ENCODE measurements around the gene C1S. TPM values are rescaled to one million over a fixed set of nuclear protein-coding genes. Genes with fewer than 3 reads are reported as not detected.

C1S gene
- total and polyA plus RNA-seq, 2 of the 4 experiments (the other 2 are of a cell fraction): 49.6 to 85.4 TPM

DNA sequence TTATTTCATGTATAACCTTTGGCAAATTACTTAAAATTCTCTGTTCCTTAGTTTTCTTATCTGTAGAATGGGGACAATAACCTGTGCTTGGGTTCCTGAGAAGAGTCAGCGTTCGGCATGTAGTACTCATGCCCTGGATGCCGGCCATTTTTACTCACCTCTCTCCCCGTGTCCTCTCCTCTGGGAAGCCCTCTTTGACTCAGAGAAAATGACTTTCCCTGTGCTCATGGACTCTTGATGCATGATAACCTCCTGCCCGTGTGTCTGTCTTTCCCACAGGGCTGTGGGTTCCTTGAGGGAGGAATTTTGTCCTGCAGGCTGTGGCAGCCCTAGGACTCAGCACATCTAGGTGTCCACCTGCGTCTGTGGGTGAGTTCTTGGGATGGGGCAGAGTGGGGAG is 54.3 kb downstream of the C1S start:
- Histone ChIP-seq H3K27ac (ENCODE audit: insufficient read depth, low read length) (no peak overlapping the region), H3K9ac (ENCODE audit: low read depth, low read length) (no peak overlapping the region), H4K5ac (ENCODE audit: low read depth, low read length) (no peak overlapping the region), H2AFZ (replicated peaks; ENCODE audit: low read length, poor library complexity) (no peak overlapping the region), H2BK20ac (ENCODE audit: low read depth, low read length) (no peak overlapping the region), H3K18ac (ENCODE audit: low read depth, low read length) (no peak overlapping the region), H3K27me3 (ENCODE audit: control insufficient read depth, insufficient read depth, low read length) (no peaks in the 10 kb centered on the region), H3K79me1 (ENCODE audit: low read depth in 1 of 2, low read length in 2 of 2) (peaks cover 9 to 18% of the 10 kb centered on the region in 2 experiments; a peak in 3 of 4 replicates), H3K14ac (replicated peaks; ENCODE audit: low read depth, low read length) (no peak overlapping the region), H3K23ac (ENCODE audit: low read depth, low read length) (no peak overlapping the region), H2BK120ac (ENCODE audit: low read depth, low read length) (no peak overlapping the region), H3K4ac (ENCODE audit: low read depth, low read length) (no peak overlapping the region; the same call in 1 of the 2 replicates), H3K9me3 (ENCODE audit: control insufficient read depth, insufficient read depth, low read length) (no peaks in the 10 kb centered on the region), H4K91ac (ENCODE audit: insufficient read depth, low read depth, low read length) (no peak overlapping the region), H3K36me3 (ENCODE audit: control insufficient read depth, insufficient read depth, low read length) (peaks cover 35% of the 10 kb centered on the region), H2AK5ac (ENCODE audit: low read depth, low read length) (no peak overlapping the region), H4K20me1 (ENCODE audit: insufficient read depth, low read length) (no peaks in the 10 kb centered on the region), H2BK15ac (ENCODE audit: low read depth, low read length) (no peak overlapping the region), H3K4me3 (ENCODE audit: insufficient read depth, low read depth, low read length) (no peak overlapping the region), H3K56ac (ENCODE audit: extremely low read depth, insufficient read depth, low read length) (no peak overlapping the region), H3K4me1 (ENCODE audit: control insufficient read depth, insufficient read depth, low read length) (no peaks in the 10 kb centered on the region; the same call in 1 of the 2 replicates), H3K4me2 (ENCODE audit: low read depth, low read length) (no peak overlapping the region), H2BK5ac (ENCODE audit: low read depth, low read length, poor library complexity, severe bottlenecking) (no peak overlapping the region), H4K8ac (ENCODE audit: low read depth in 2 of 2, low read length in 2 of 2) (no peak overlapping the region), H3K9me1 (ENCODE audit: insufficient read depth, low read length) (no peaks in the 10 kb centered on the region), H2AK9ac (replicated peaks; ENCODE audit: low read depth, low read length, poor library complexity) (no peak overlapping the region)
- BruUV-seq (replicated peaks): no TSS peak
- ChIA-PET CTCF (no interaction called here), POLR2A (ENCODE audit: unreplicated experiment) (no interaction called here)
- in situ Hi-C loops (cut with MboI; ENCODE audit: low sequenced_read_pairs) (loop anchor here (5.0 to 10.0 kb wide), 2 partner anchors 53 to 170 kb away; partner anchors contain the start of genes C12orf57, C1S and RNU7-1), intact Hi-C loops (cut with micrococcal nuclease) (loop anchor here (5.0 kb wide), 1 partner anchor 243 kb away; the partner anchor contains the start of gene SPSB2), dilution Hi-C loops (cut with HindIII; ENCODE audit: low sequenced_read_pairs, unreplicated experiment) (no loop called here)
- no peak for ATAC-seq (ENCODE audit: low read depth)
- 81% methylated on average over 4 of the region's 6 CpGs; no CpG with 5 or more reads in 1 of the 2 experiments for WGBS, 2 experiments (ENCODE audit: extremely low coverage in 2 of 2, insufficient read length in 1 of 2)
- TF ChIP-seq USF2 (IDR thresholded peaks at IDR 0.05; ENCODE audit: low read depth, low read length) (no peak), SMC3 (IDR thresholded peaks at IDR 0.05; ENCODE audit: low read depth, low read length) (no peak), CHD1 (IDR thresholded peaks at IDR 0.05; ENCODE audit: low read depth, low read length) (no peak), POLR2A (IDR thresholded peaks at IDR 0.05; ENCODE audit: low read depth, low read length) (no peak), CEBPB (IDR thresholded peaks at IDR 0.05; ENCODE audit: low read depth, low read length) (no peak)
- TF ChIP-seq, protein P1, sequence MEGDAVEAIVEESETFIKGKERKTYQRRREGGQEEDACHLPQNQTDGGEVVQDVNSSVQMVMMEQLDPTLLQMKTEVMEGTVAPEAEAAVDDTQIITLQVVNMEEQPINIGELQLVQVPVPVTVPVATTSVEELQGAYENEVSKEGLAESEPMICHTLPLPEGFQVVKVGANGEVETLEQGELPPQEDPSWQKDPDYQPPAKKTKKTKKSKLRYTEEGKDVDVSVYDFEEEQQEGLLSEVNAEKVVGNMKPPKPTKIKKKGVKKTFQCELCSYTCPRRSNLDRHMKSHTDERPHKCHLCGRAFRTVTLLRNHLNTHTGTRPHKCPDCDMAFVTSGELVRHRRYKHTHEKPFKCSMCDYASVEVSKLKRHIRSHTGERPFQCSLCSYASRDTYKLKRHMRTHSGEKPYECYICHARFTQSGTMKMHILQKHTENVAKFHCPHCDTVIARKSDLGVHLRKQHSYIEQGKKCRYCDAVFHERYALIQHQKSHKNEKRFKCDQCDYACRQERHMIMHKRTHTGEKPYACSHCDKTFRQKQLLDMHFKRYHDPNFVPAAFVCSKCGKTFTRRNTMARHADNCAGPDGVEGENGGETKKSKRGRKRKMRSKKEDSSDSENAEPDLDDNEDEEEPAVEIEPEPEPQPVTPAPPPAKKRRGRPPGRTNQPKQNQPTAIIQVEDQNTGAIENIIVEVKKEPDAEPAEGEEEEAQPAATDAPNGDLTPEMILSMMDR (conservative IDR thresholded peaks at IDR 0.05; ENCODE audit: low read depth, low read length): no peak
- no peak for DNase-seq

All from IMR-90 (cell line).